ENCODE data around the gene KDF1. TPM values are rescaled to one million over a fixed set of nuclear protein-coding genes. Genes with fewer than 3 reads are reported as not detected.

KDF1 gene
- total and polyA plus RNA-seq, 4 experiments from 2014 or later: 2.2 to 4.6 (median 3.5) TPM

DNA sequence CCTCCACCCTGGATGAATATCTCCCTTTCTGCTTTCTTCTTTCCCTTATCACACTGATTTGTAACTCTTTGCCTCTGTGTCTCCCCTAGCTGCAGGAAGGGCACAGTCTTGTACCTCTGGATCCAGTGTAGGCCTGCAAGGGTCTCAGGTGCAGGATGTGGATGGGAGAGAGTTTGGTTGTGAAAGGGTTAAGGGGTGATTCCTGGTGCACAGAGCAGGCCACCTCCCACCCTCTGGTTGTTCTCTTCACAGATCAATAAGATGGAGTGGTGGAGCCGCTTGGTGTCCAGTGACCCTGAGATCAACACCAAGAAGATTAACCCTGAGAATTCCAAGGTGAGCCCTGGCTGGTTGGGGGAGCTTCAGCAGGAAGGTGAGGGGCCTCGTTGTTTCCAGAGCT is 15.1 kb downstream of the KDF1 start:
- CTCF ChIA-PET (ENCODE audit: partially characterized antibody): no interaction called here
- peaks cover 41% of the 10 kb centered on the region for H3K36me3 ChIP-seq (ENCODE audit: insufficient read depth, low read length)
- H3K27ac ChIP-seq (ENCODE audit: low read depth, low read length): no peak overlapping the region
- no peaks in the 10 kb centered on the region for H3K4me1 ChIP-seq (ENCODE audit: insufficient read depth, low read length)
- Mint-ChIP-seq H3K9me3 (no peaks in the 10 kb centered on the region), H3K27me3 (no peaks in the 10 kb centered on the region), H3K4me3 (no peak overlapping the region), H3K36me3 (peaks cover 27 to 50% of the 10 kb centered on the region in 2 donors), H3K27ac (no peak overlapping the region), H3K4me1 (no peaks in the 10 kb centered on the region)
- POLR2A ChIA-PET (ENCODE audit: partially characterized antibody): no interaction called here
- DNase-seq: no peak
- H3K4me3 ChIP-seq (ENCODE audit: low read length in 2 of 2): no peak overlapping the region
- intact Hi-C loops (cut with micrococcal nuclease): no loop called here
- no peaks in the 10 kb centered on the region for H3K27me3 ChIP-seq (ENCODE audit: insufficient read depth, low read length)
- no peaks in the 10 kb centered on the region for H3K9me3 ChIP-seq (ENCODE audit: control insufficient read depth in 1 of 2, low read length in 2 of 2)

DNA sequence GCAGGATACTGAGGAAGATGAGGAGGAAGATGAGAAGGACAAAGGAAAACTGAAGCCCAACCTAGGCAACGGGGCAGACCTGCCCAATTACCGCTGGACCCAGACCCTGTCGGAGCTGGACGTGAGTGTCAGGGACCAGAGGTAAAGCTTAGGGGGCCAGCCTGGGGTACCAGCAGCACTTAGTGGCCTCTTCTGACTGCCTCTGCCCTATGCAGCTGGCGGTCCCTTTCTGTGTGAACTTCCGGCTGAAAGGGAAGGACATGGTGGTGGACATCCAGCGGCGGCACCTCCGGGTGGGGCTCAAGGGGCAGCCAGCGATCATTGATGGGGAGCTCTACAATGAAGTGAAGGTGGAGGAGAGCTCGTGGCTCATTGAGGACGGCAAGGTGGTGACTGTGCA is 17.6 kb downstream of the KDF1 start:
- H3K4me3 Mint-ChIP-seq: no peak overlapping the region
- no peaks in the 10 kb centered on the region for H3K9me3 Mint-ChIP-seq
- intact Hi-C loops (cut with micrococcal nuclease): no loop called here
- Histone ChIP-seq H3K4me3 (ENCODE audit: low read length in 2 of 2) (no peak overlapping the region), H3K27me3 (ENCODE audit: insufficient read depth, low read length) (no peaks in the 10 kb centered on the region), H3K4me1 (ENCODE audit: insufficient read depth, low read length) (no peaks in the 10 kb centered on the region), H3K36me3 (ENCODE audit: insufficient read depth, low read length) (peaks cover 41% of the 10 kb centered on the region), H3K27ac (ENCODE audit: low read depth, low read length) (no peak overlapping the region), H3K9me3 (ENCODE audit: control insufficient read depth in 1 of 2, low read length in 2 of 2) (no peaks in the 10 kb centered on the region)
- DNase-seq: no peak
- peaks cover 25 to 47% of the 10 kb centered on the region in 2 donors for H3K36me3 Mint-ChIP-seq
- H3K27ac Mint-ChIP-seq: peak overlapping the region in 1 of 7 donors; percentile 48
- POLR2A ChIA-PET (ENCODE audit: partially characterized antibody): no interaction called here
- no peaks in the 10 kb centered on the region for H3K27me3 Mint-ChIP-seq
- CTCF ChIA-PET (ENCODE audit: partially characterized antibody): no interaction called here
- H3K4me1 Mint-ChIP-seq: peaks cover 0 to 10% (median 1%) of the 10 kb centered on the region in 4 donors

DNA sequence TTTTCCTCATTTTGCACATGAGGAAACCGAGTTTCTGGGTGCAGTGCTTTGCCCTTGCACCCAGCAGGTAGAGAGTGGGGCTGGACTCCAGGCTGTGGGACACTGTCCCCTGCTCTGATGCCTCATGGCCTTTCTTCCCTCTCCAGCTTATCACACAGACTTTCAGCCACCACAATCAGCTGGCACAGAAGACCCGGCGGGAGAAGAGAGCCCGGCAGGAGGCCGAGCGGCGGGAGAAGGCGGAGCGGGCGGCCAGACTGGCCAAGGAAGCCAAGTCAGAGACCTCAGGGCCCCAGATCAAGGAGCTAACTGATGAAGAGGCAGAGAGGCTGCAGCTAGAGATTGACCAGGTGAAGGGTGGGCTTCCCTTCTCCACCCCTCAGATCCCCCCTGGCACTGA is 19.0 kb downstream of the KDF1 start:
- H3K9me3 ChIP-seq (ENCODE audit: control insufficient read depth in 1 of 2, low read length in 2 of 2): no peaks in the 10 kb centered on the region
- ChIA-PET POLR2A (ENCODE audit: partially characterized antibody) (interaction anchor here (1.0 kb wide), 1 partner anchor 17 kb away, joined by 3 read pairs; no protein-coding TSS in a partner anchor), CTCF (ENCODE audit: partially characterized antibody) (no interaction called here)
- intact Hi-C loops (cut with micrococcal nuclease): no loop called here
- no peaks in the 10 kb centered on the region for H3K4me1 ChIP-seq (ENCODE audit: insufficient read depth, low read length)
- no peaks in the 10 kb centered on the region for H3K9me3 Mint-ChIP-seq
- H3K27me3 ChIP-seq (ENCODE audit: insufficient read depth, low read length): no peaks in the 10 kb centered on the region
- DNase-seq: no peak
- H3K36me3 ChIP-seq (ENCODE audit: insufficient read depth, low read length): peaks cover 41% of the 10 kb centered on the region
- no peak overlapping the region for H3K27ac Mint-ChIP-seq
- no peak overlapping the region for H3K4me3 Mint-ChIP-seq
- H3K27me3 Mint-ChIP-seq: no peaks in the 10 kb centered on the region
- peaks cover 0 to 10% (median 1%) of the 10 kb centered on the region in 4 donors for H3K4me1 Mint-ChIP-seq
- H3K4me3 ChIP-seq (ENCODE audit: low read length in 2 of 2): no peak overlapping the region
- H3K36me3 Mint-ChIP-seq: peaks cover 25 to 50% of the 10 kb centered on the region in 2 donors
- no peak overlapping the region for H3K27ac ChIP-seq (ENCODE audit: low read depth, low read length)

DNA sequence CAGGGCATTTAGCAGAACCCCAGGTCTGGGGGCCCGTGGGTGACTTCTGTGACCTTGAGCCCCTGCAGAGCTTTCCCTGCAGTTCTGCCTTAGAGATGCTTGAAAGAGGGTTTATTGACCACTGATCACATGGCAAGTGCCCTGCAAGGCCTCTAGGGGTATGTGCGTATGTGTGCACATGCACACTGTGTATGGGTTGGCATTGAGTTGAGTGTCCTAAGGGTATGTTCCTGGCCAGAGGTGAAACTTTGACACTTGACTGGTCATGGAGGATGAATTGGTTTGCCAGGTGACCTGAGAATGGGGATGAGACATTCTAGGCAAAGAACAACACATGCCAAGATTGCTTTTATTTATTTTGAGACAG is 21.6 kb downstream of the KDF1 start:
- H3K4me3 Mint-ChIP-seq: no peak overlapping the region
- DNase-seq: no peak
- CTCF ChIA-PET (ENCODE audit: partially characterized antibody): interaction anchor here (0.9 kb wide), 1 partner anchor 22 kb away, joined by 3 read pairs; the partner anchor contains the start of gene KDF1
- H3K27me3 Mint-ChIP-seq: no peaks in the 10 kb centered on the region
- peaks cover 0 to 10% (median 1%) of the 10 kb centered on the region in 4 donors for H3K4me1 Mint-ChIP-seq
- Histone ChIP-seq H3K36me3 (ENCODE audit: insufficient read depth, low read length) (peaks cover 30% of the 10 kb centered on the region), H3K27ac (ENCODE audit: low read depth, low read length) (no peak overlapping the region), H3K4me3 (ENCODE audit: low read length in 2 of 2) (no peak overlapping the region), H3K4me1 (ENCODE audit: insufficient read depth, low read length) (no peaks in the 10 kb centered on the region), H3K27me3 (ENCODE audit: insufficient read depth, low read length) (no peaks in the 10 kb centered on the region), H3K9me3 (ENCODE audit: control insufficient read depth in 1 of 2, low read length in 2 of 2) (no peaks in the 10 kb centered on the region)
- peak overlapping the region in 1 of 7 donors; percentile 53 for H3K27ac Mint-ChIP-seq
- intact Hi-C loops (cut with micrococcal nuclease): no loop called here
- POLR2A ChIA-PET (ENCODE audit: partially characterized antibody): no interaction called here
- H3K36me3 Mint-ChIP-seq: peaks cover 22 to 48% of the 10 kb centered on the region in 2 donors
- no peaks in the 10 kb centered on the region for H3K9me3 Mint-ChIP-seq

GRCh38 chr1:26938004-26938658 is 22.1 kb downstream of the KDF1 start:
- H3K27ac ChIP-seq (ENCODE audit: low read depth, low read length): no peak overlapping the region
- intact Hi-C loops (cut with micrococcal nuclease): no loop called here
- Mint-ChIP-seq H3K27ac (peak overlapping the region in 1 of 7 donors; percentile 73), H3K4me3 (no peak overlapping the region), H3K9me3 (no peaks in the 10 kb centered on the region), H3K4me1 (peaks cover 0 to 10% (median 2%) of the 10 kb centered on the region in 4 donors), H3K27me3 (no peaks in the 10 kb centered on the region), H3K36me3 (peaks cover 20 to 47% of the 10 kb centered on the region in 2 donors)
- H3K9me3 ChIP-seq (ENCODE audit: control insufficient read depth in 1 of 2, low read length in 2 of 2): no peaks in the 10 kb centered on the region
- no peaks in the 10 kb centered on the region for H3K4me1 ChIP-seq (ENCODE audit: insufficient read depth, low read length)
- no peaks in the 10 kb centered on the region for H3K27me3 ChIP-seq (ENCODE audit: insufficient read depth, low read length)
- CTCF ChIA-PET (ENCODE audit: partially characterized antibody): interaction anchor here (0.9 kb wide), 1 partner anchor 22 kb away, joined by 3 read pairs; the partner anchor contains the start of gene KDF1
- H3K36me3 ChIP-seq (ENCODE audit: insufficient read depth, low read length): peaks cover 25% of the 10 kb centered on the region
- POLR2A ChIA-PET (ENCODE audit: partially characterized antibody): no interaction called here
- no peak for DNase-seq
- H3K4me3 ChIP-seq (ENCODE audit: low read length in 2 of 2): no peak overlapping the region

DNA sequence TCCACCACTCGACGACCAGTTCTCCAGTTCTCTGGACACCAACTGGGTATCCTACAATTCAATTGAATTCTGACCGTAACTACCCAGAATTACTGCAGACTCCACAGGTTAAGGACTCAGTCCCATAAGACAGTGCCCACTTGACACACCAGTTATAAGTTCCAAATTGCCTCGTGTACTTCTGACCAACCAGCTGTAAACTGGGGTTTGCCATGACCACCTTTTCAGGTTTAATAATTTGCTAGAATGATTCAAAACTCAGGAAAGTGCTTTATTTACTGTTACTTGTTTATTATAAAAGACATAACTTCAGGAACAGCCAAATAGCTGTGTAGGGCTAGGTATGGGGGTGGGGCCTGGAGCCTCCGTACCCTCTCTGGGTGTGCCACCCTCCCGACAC is 23.4 kb downstream of the KDF1 start:
- Histone ChIP-seq H3K36me3 (ENCODE audit: insufficient read depth, low read length) (peaks cover 12% of the 10 kb centered on the region), H3K27me3 (ENCODE audit: insufficient read depth, low read length) (no peaks in the 10 kb centered on the region), H3K27ac (ENCODE audit: low read depth, low read length) (no peak overlapping the region), H3K4me1 (ENCODE audit: insufficient read depth, low read length) (no peaks in the 10 kb centered on the region), H3K4me3 (ENCODE audit: low read length in 2 of 2) (no peak overlapping the region), H3K9me3 (ENCODE audit: control insufficient read depth in 1 of 2, low read length in 2 of 2) (no peaks in the 10 kb centered on the region)
- H3K9me3 Mint-ChIP-seq: no peaks in the 10 kb centered on the region
- no peak overlapping the region for H3K27ac Mint-ChIP-seq
- DNase-seq: no peak
- H3K36me3 Mint-ChIP-seq: peaks cover 18 to 45% of the 10 kb centered on the region in 2 donors
- ChIA-PET CTCF (ENCODE audit: partially characterized antibody) (no interaction called here), POLR2A (ENCODE audit: partially characterized antibody) (no interaction called here)
- no peaks in the 10 kb centered on the region for H3K27me3 Mint-ChIP-seq
- H3K4me1 Mint-ChIP-seq: peaks cover 0 to 10% (median 5%) of the 10 kb centered on the region in 4 donors
- peak overlapping the region in 1 of 8 donors; percentile 38 for H3K4me3 Mint-ChIP-seq
- intact Hi-C loops (cut with micrococcal nuclease): no loop called here

DNA sequence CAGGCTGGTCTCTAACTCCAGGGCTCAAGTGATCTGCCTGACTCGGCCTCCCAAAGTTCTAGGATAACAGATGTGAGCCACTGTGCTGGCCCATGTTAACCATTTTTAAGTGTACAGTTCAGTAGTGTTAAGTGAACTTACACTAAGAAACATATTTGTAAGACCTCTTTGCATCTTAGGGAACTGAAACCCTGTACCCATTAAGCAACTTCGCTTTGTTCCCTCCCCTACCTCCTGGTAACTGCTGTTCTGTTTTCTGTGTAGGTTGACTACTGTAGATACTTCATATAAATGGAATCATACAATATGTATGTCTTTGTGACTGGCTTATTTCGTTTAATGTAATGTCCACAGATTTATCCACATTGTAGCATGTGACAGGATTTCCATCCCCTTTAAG is 27.7 kb downstream of the KDF1 start:
- Histone ChIP-seq H3K9me3 (ENCODE audit: control insufficient read depth in 1 of 2, low read length in 2 of 2) (no peaks in the 10 kb centered on the region), H3K27me3 (ENCODE audit: insufficient read depth, low read length) (no peaks in the 10 kb centered on the region), H3K36me3 (ENCODE audit: insufficient read depth, low read length) (peaks cover 12% of the 10 kb centered on the region), H3K4me1 (ENCODE audit: insufficient read depth, low read length) (no peaks in the 10 kb centered on the region), H3K27ac (ENCODE audit: low read depth, low read length) (no peak overlapping the region), H3K4me3 (ENCODE audit: low read length in 2 of 2) (no peak overlapping the region)
- H3K36me3 Mint-ChIP-seq: peaks cover 29 to 51% of the 10 kb centered on the region in 2 donors
- CTCF ChIA-PET (ENCODE audit: partially characterized antibody): no interaction called here
- H3K4me1 Mint-ChIP-seq: peaks cover 0 to 5% (median 2%) of the 10 kb centered on the region in 4 donors
- no peak overlapping the region for H3K27ac Mint-ChIP-seq
- no peak for DNase-seq
- H3K27me3 Mint-ChIP-seq: no peaks in the 10 kb centered on the region
- intact Hi-C loops (cut with micrococcal nuclease): no loop called here
- no peak overlapping the region for H3K4me3 Mint-ChIP-seq
- no peaks in the 10 kb centered on the region for H3K9me3 Mint-ChIP-seq
- POLR2A ChIA-PET (ENCODE audit: partially characterized antibody): no interaction called here

Data from CD4-positive, alpha-beta memory T cell (primary cell).